K562 (cell line): ENCODE measurements around the gene EEF1A2. TPM values are rescaled to one million over a fixed set of nuclear protein-coding genes. Genes with fewer than 3 reads are reported as not detected.

ENCODE experiments used
- ATAC-seq: fragments of 200-7000 bp; cut with Tn5 transposase; 3 replicates; pipeline ENCODE4 v1.9.1; 2020; ENCODE audit warnings: moderate library complexity
- BruUV-seq: library from RNA; stranded (reverse); fragments of 400-500 nt; replicated peaks from 2 replicates; lab custom pipeline; 2021; lab: Mats Ljungman, UMichigan
- CTCF ChIA-PET: fragments of 300-600 bp; formaldehyde crosslinking; extraction: SDS; loops from one replicate; lab custom pipeline; 2021; ENCODE audit warnings: low intra/inter-chr PET ratio; lab: Yijun Ruan, JAX
- POLR2A ChIA-PET: fragments of 300-600, 350-650 bp; sonication (Branson Sonifier 250); formaldehyde crosslinking; extraction: SDS; loops from one replicate; lab custom pipeline; 2021; ENCODE audit warnings: antibody characterized with exemption, inconsistent platforms; lab: Yijun Ruan, JAX
- DNase-seq, 4 experiments: peaks; one replicate each; pipeline versions ENCODE4 v3.0.0 to v3.0.0-alpha.2; 2011 to 2018; ENCODE audit warnings: low spot score in 3 of 4, mixed read lengths in 3 of 4; ENCODE audit errors: extremely low read depth in 1 of 4
- FAIRE-seq: peaks from 2 replicates; lab custom pipeline; 2011; peaks lifted over from hg19 to GRCh38; lab: Jason Lieb, UNC
- H2AFZ ChIP-seq: 2 replicates; pipeline ENCODE4 v1.6.0; 2011; ENCODE audit warnings: low read depth, low read length, control low read depth, inconsistent platforms
- H3K27ac ChIP-seq: fragments of 200-600 bp; 3 replicates; pipeline ENCODE4 v1.8.0; 2011; ENCODE audit warnings: low read depth, mild to moderate bottlenecking, control low read depth, inconsistent platforms, low read length, moderate library complexity, mixed read lengths; ENCODE audit errors: extremely low read depth
- H3K27me3 ChIP-seq, 2 experiments: fragments of 300-600 bp in 1 of 2; 2 replicates in 1 of 2; 3 replicates in 1 of 2; pipeline versions ENCODE4 v1.6.0 to v1.8.0; 2011; ENCODE audit warnings: inconsistent platforms in 2 of 2, low read length in 2 of 2, mild to moderate bottlenecking in 1 of 2, mixed read lengths in 1 of 2, moderate library complexity in 1 of 2; ENCODE audit not compliant: control insufficient read depth in 2 of 2, insufficient read depth in 2 of 2
- H3K36me3 ChIP-seq: fragments of 300-600 bp; 3 replicates; pipeline ENCODE4 v1.8.0; 2011; ENCODE audit warnings: mild to moderate bottlenecking, low read length, inconsistent platforms; ENCODE audit not compliant: control insufficient read depth, insufficient read depth
- H3K4me1 ChIP-seq, 2 experiments: fragments of 200-600 bp in 1 of 2; replicated peaks in 1 of 2; 2 replicates in 1 of 2; 3 replicates in 1 of 2; pipeline versions ENCODE4 v1.5.1 to v1.8.0; 2011; ENCODE audit warnings: inconsistent platforms in 2 of 2, low read length in 2 of 2, mild to moderate bottlenecking in 1 of 2, mixed read lengths in 1 of 2, moderate library complexity in 1 of 2; ENCODE audit not compliant: control insufficient read depth in 2 of 2, insufficient read depth in 2 of 2
- H3K4me2 ChIP-seq: 2 replicates; pipeline ENCODE4 v1.6.1; 2011; ENCODE audit warnings: low read length, control low read depth, inconsistent platforms, mixed read lengths; ENCODE audit not compliant: insufficient read depth
- H3K4me3 ChIP-seq: fragments of 200-600 bp; sonication (generic), shearing (Covaris generic); 2 replicates; pipeline ENCODE4 v1.5.1; 2016; ENCODE audit warnings: control low read depth, inconsistent platforms
- H3K79me2 ChIP-seq: fragments of 200-600 bp; 3 replicates; pipeline ENCODE4 v1.8.0; 2011; ENCODE audit warnings: low read length, inconsistent platforms; ENCODE audit not compliant: control insufficient read depth, insufficient read depth
- H3K9ac ChIP-seq, 2 experiments: 2 replicates each; pipeline versions ENCODE4 v1.6.0 to v1.6.1; 2011; ENCODE audit warnings: low read depth in 2 of 2, low read length in 2 of 2, control low read depth in 1 of 2, inconsistent platforms in 1 of 2, mild to moderate bottlenecking in 1 of 2, mixed read lengths in 1 of 2; ENCODE audit not compliant: insufficient read depth in 1 of 2
- H3K9me1 ChIP-seq: one replicate; pipeline ENCODE4 v1.6.0; 2011; ENCODE audit warnings: inconsistent platforms, mild to moderate bottlenecking, low read length, moderate library complexity; ENCODE audit not compliant: control insufficient read depth, insufficient read depth
- H3K9me3 ChIP-seq: replicated peaks from 2 replicates; pipeline ENCODE4 v1.5.1; 2011; ENCODE audit warnings: low read depth, low read length, inconsistent platforms; ENCODE audit not compliant: control insufficient read depth, insufficient read depth
- H4K20me1 ChIP-seq: replicated peaks from 2 replicates; pipeline ENCODE4 v1.6.1; 2011; ENCODE audit warnings: low read length, inconsistent platforms, mixed read lengths; ENCODE audit not compliant: control insufficient read depth, insufficient read depth
- ETS1 ChIP-seq: conservative IDR thresholded peaks from 2 replicates; pipeline ENCODE4 v1.6.1; 2011; ENCODE audit warnings: low read depth, mild to moderate bottlenecking, low read length; ENCODE audit not compliant: control insufficient read depth
- EWSR1 ChIP-seq: fragments of 450-650 bp; IDR thresholded peaks from 2 replicates; pipeline ENCODE4 v1.6.1; 2018; ENCODE audit warnings: borderline replicate concordance, mild to moderate bottlenecking, low read depth, moderate library complexity; ENCODE audit not compliant: partially characterized antibody
- KDM2B ChIP-seq: fragments of 250-450 bp; sonication (Bioruptor Pico); IDR thresholded peaks from 2 replicates; pipeline ENCODE4 v1.8.0; 2021; ENCODE audit warnings: mild to moderate bottlenecking, moderate library complexity
- L3MBTL2 ChIP-seq: fragments of 450-650 bp; IDR thresholded peaks from 2 replicates; pipeline ENCODE4 v1.6.1; 2016; ENCODE audit warnings: mild to moderate bottlenecking, moderate library complexity
- LARP7 ChIP-seq: fragments of 450-650 bp; IDR thresholded peaks from 2 replicates; pipeline ENCODE4 v1.6.1; 2016
- SRSF9 ChIP-seq: fragments of 200-400 bp; formaldehyde crosslinking; IDR thresholded peaks from 2 replicates; pipeline ENCODE4 v1.6.1; 2017; ENCODE audit warnings: low read depth, low read length, borderline replicate concordance
- ZBTB5 ChIP-seq: fragments of 450-650 bp; IDR thresholded peaks from 2 replicates; pipeline ENCODE4 v1.6.1; 2017; ENCODE audit warnings: antibody characterized with exemption
- WGBS: fragments of 100-300 bp; shearing (Covaris generic); methylation state at CpG from one replicate; pipeline ENCODE4 v1.1.6; 2016; ENCODE audit warnings: low coverage, mixed read lengths; ENCODE audit not compliant: insufficient coverage; ENCODE audit errors: missing lambda C conversion rate; 5-methylcytosine and 5-hydroxymethylcytosine counted together
- in situ Hi-C: fragments of 300-500 bp; cut with MboI; formaldehyde crosslinking; loops from 4 replicates; pipeline ENCODE4 v1.15.0; 2018; ENCODE audit warnings: inconsistent platforms, mixed read lengths
- intact Hi-C: fragments of 100-400 bp; cut with micrococcal nuclease; formaldehyde crosslinking; loops from 2 replicates; pipeline ENCODE4 v1.14.2; 2022
- polyA plus RNA-seq, 8 experiments: library from polyadenylated mRNA; depleted of rRNA in 4 of 8; stranded (reverse) in 5 of 8; unstranded in 3 of 8; fragments of >200 nt; fragmentation: Nextera tagmentation in 2 of 8; fragmentation: Illumina TruSeq in 1 of 8; extraction: Ambion mirVana in 2 of 8; extraction: Trizol in 1 of 8; gene quantifications; 2 replicates each; pipeline versions ENCODE4 v1.2.1 to v1.2.3, GENCODE V29; 2011 to 2014; ENCODE audit warnings: inconsistent platforms in 1 of 8, missing spikeins in 1 of 8
- total RNA-seq, 7 experiments: library from RNA; depleted of rRNA in 6 of 7; stranded (reverse); fragments of >200 nt in 6 of 7; fragmentation: Illumina TruSeq in 2 of 7; extraction: Trizol in 2 of 7; gene quantifications; 2 replicates each; pipeline versions ENCODE4 v1.2.1 to v1.2.3, GENCODE V29; 2011 to 2021; ENCODE audit warnings: low replicate concordance in 1 of 7

Gene EEF1A2
- total and polyA plus RNA-seq, 9 of the 15 experiments (the other 6 are each of a cell fraction or from before 2014, with no cell fraction given), result 0.04 to 29.6 (median 11.5) TPM

- no peak for TF ChIP-seq ETS1
- no peak for TF ChIP-seq ZBTB5
- no peak for TF ChIP-seq SRSF9
- no peak for TF ChIP-seq L3MBTL2
- no peak for TF ChIP-seq EWSR1
- TF ChIP-seq KDM2B (CRISPR knock-in tag), result no peak
- no peak for TF ChIP-seq LARP7
- no peak for DNase-seq
- Histone ChIP-seq H3K36me3 (no peaks in the 10 kb centered on the region), H2AFZ (no peak overlapping the region), H3K9ac (no peak overlapping the region), H3K4me2 (no peak overlapping the region), H3K9me3 (no peaks in the 10 kb centered on the region), H3K27ac (no peak overlapping the region), H3K4me1 (peaks cover 0 to 32% of the 10 kb centered on the region in 2 experiments; a peak in 2 of 5 replicates), H4K20me1 (peaks cover 8% of the 10 kb centered on the region; the same call in 1 of the 2 replicates), H3K9me1 (no peaks in the 10 kb centered on the region), H3K79me2 (no peaks in the 10 kb centered on the region), H3K27me3 (peaks cover 15 to 26% of the 10 kb centered on the region in 2 experiments; a peak in 4 of 5 replicates), H3K4me3 (no peak overlapping the region)
- no peak for ATAC-seq
- ChIA-PET POLR2A (no interaction called here), CTCF (no interaction called here)
- no peak for FAIRE-seq
- 3% methylated on average over 17 of the region's 17 CpGs for WGBS
- in situ Hi-C loops (no loop called here), intact Hi-C loops (no loop called here)
- BruUV-seq, result no TSS peak
Measured at GRCh38 chr20:63486300-63486855, 12.5 kb downstream of the EEF1A2 start.
